HepG2 (cell line): ENCODE measurements around the gene SMARCC1. TPM values are rescaled to one million over a fixed set of nuclear protein-coding genes. Genes with fewer than 3 reads are reported as not detected.
A peak's percentile ranks its signal among the peaks of the same experiment; 100 is the strongest.

Experiments
- ATAC-seq: fragments of 200-7000 bp; cut with Tn5 transposase; 3 replicates; pipeline ENCODE4 v1.9.1; 2020; ENCODE audit warnings: mild to moderate bottlenecking, moderate library complexity
- BruUV-seq: library from RNA; stranded (reverse); fragments of 400-500 nt; replicated peaks from 2 replicates; lab custom pipeline; 2021; lab: Mats Ljungman, UMichigan
- CTCF ChIA-PET: fragments of 300-600 bp; formaldehyde crosslinking; extraction: SDS; loops from one replicate; lab custom pipeline; 2021; ENCODE audit warnings: low total read pairs, inconsistent platforms, low intra/inter-chr PET ratio; lab: Yijun Ruan, JAX
- POLR2A ChIA-PET: fragments of 350-600 bp; sonication (Branson Sonifier 250); formaldehyde crosslinking; loops from one replicate; lab custom pipeline; 2020; ENCODE audit warnings: antibody characterized with exemption, inconsistent platforms; lab: Yijun Ruan, JAX
- DNase-seq: peaks from one replicate; pipeline ENCODE4 v3.0.0-alpha.2; 2015; ENCODE audit warnings: low spot score
- FAIRE-seq: peaks from 3 replicates; lab custom pipeline; 2011; peaks lifted over from hg19 to GRCh38; lab: Jason Lieb, UNC
- H2AFZ ChIP-seq: one replicate; pipeline ENCODE4 v1.6.1; 2011; ENCODE audit warnings: low read length, inconsistent platforms
- H3K27ac ChIP-seq: fragments of 300-600 bp; 3 replicates; pipeline ENCODE4 v1.8.0; 2011; ENCODE audit warnings: mixed run types, mild to moderate bottlenecking, mixed read lengths, low read length, inconsistent platforms; ENCODE audit not compliant: insufficient read depth; ENCODE audit errors: extremely low read length
- H3K27me3 ChIP-seq, 2 experiments: fragments of 200-600 bp in 1 of 2; 2 replicates in 1 of 2; 3 replicates in 1 of 2; pipeline versions ENCODE4 v1.6.0 to v1.8.0; 2011; ENCODE audit warnings: low read length in 2 of 2, mild to moderate bottlenecking in 2 of 2, moderate library complexity in 2 of 2, inconsistent platforms in 1 of 2; ENCODE audit not compliant: insufficient read depth in 2 of 2, control insufficient read depth in 1 of 2
- H3K36me3 ChIP-seq, 2 experiments: fragments of 200-600 bp in 1 of 2; replicated peaks in 1 of 2; 2 replicates in 1 of 2; 3 replicates in 1 of 2; pipeline versions ENCODE4 v1.5.1 to v1.8.0; 2011; ENCODE audit warnings: low read length in 2 of 2, inconsistent platforms in 1 of 2; ENCODE audit not compliant: insufficient read depth in 2 of 2, control insufficient read depth in 1 of 2
- H3K4me1 ChIP-seq: 2 replicates; pipeline ENCODE4 v1.5.1; 2012; ENCODE audit warnings: low read length, inconsistent platforms; ENCODE audit not compliant: insufficient read depth
- H3K4me2 ChIP-seq: 2 replicates; pipeline ENCODE4 v1.6.0; 2011; ENCODE audit warnings: low read depth, low read length, inconsistent platforms
- H3K4me3 ChIP-seq, 3 experiments: fragments of 200-600 bp in 1 of 3; sonication (generic), shearing (Covaris generic) in 1 of 3; replicated peaks in 1 of 3; 2 replicates each; pipeline ENCODE4 v1.5.1; 2011 to 2016; ENCODE audit warnings: low read length in 3 of 3, inconsistent platforms in 2 of 3, low read depth in 2 of 3, mild to moderate bottlenecking in 2 of 3, control low read depth in 1 of 3, mixed read lengths in 1 of 3; ENCODE audit not compliant: insufficient read depth in 1 of 3
- H3K79me2 ChIP-seq: one replicate; pipeline ENCODE4 v1.6.1; 2011; ENCODE audit warnings: low read length, inconsistent platforms; ENCODE audit not compliant: insufficient read depth
- H3K9ac ChIP-seq: 2 replicates; pipeline ENCODE4 v1.6.0; 2011; ENCODE audit warnings: mild to moderate bottlenecking, low read depth, low read length, inconsistent platforms; ENCODE audit not compliant: insufficient read depth
- H3K9me3 ChIP-seq: 2 replicates; pipeline ENCODE4 v1.5.1; 2012; ENCODE audit warnings: mild to moderate bottlenecking, low read length
- H4K20me1 ChIP-seq: 2 replicates; pipeline ENCODE4 v1.6.0; 2011; ENCODE audit warnings: inconsistent platforms, mild to moderate bottlenecking, low read length, moderate library complexity; ENCODE audit not compliant: insufficient read depth
- EED ChIP-seq: sonication (generic); formaldehyde crosslinking; IDR thresholded peaks from 2 replicates; pipeline ENCODE4 v1.5.0; 2020; ENCODE audit warnings: mild to moderate bottlenecking, missing genetic modification reagents
- KMT2A ChIP-seq: sonication (generic); formaldehyde crosslinking; IDR thresholded peaks from 2 replicates; pipeline ENCODE4 v1.4.0; 2020; ENCODE audit warnings: missing genetic modification reagents
- MTF2 ChIP-seq: sonication (generic); formaldehyde crosslinking; IDR thresholded peaks from 2 replicates; pipeline ENCODE4 v1.5.0; 2020; ENCODE audit warnings: missing genetic modification reagents, borderline replicate concordance
- NKX3-1 ChIP-seq: sonication (generic); formaldehyde crosslinking; IDR thresholded peaks from 2 replicates; pipeline ENCODE4 v1.5.0; 2020; ENCODE audit warnings: missing genetic modification reagents
- SETDB1 ChIP-seq: sonication (generic); formaldehyde crosslinking; IDR thresholded peaks from 2 replicates; pipeline ENCODE4 v1.5.1; 2020; ENCODE audit warnings: missing genetic modification reagents, mild to moderate bottlenecking, borderline replicate concordance
- ZNF496 ChIP-seq: sonication (generic); formaldehyde crosslinking; IDR thresholded peaks from 2 replicates; pipeline ENCODE4 v1.8.1; 2023; ENCODE audit warnings: mild to moderate bottlenecking, moderate library complexity, missing genetic modification reagents; ENCODE audit not compliant: insufficient replicate concordance
- ZNF614 ChIP-seq: IDR thresholded peaks from 2 replicates; pipeline ENCODE4 v1.6.1; 2018; ENCODE audit warnings: missing biosample characterization, missing genetic modification reagents, inconsistent platforms, borderline replicate concordance
- ZNF615 ChIP-seq: sonication (generic); formaldehyde crosslinking; IDR thresholded peaks from 2 replicates; pipeline ENCODE4 v1.5.0; 2020; ENCODE audit warnings: mild to moderate bottlenecking, missing genetic modification reagents, borderline replicate concordance
- ZNF776 ChIP-seq: sonication (generic); formaldehyde crosslinking; IDR thresholded peaks from 2 replicates; pipeline ENCODE4 v1.4.0; 2020; ENCODE audit warnings: mild to moderate bottlenecking, missing genetic modification reagents
- ZNF879 ChIP-seq: sonication (generic); formaldehyde crosslinking; IDR thresholded peaks from 2 replicates; pipeline ENCODE4 v1.8.1; 2023; ENCODE audit warnings: missing genetic modification reagents
- ZSCAN9 ChIP-seq: IDR thresholded peaks from 2 replicates; pipeline ENCODE4 v1.6.1; 2016; ENCODE audit warnings: borderline replicate concordance
- WGBS: methylation state at CpG from one replicate; pipeline ENCODE4 v1.1.6; 2017; ENCODE audit warnings: low lambda C conversion rate; 5-methylcytosine and 5-hydroxymethylcytosine counted together
- in situ Hi-C: cut with HindIII; loops from 2 replicates; pipeline ENCODE4 v1.10.0; 2017; ENCODE audit warnings: low pct_unique_long_range_greater_than_20kb; ENCODE audit not compliant: extremely low pct_ligation_motif_present
- intact Hi-C: fragments of 100-400 bp; cut with micrococcal nuclease; formaldehyde crosslinking; loops from one replicate; pipeline ENCODE4 v1.10.0; 2022; ENCODE audit not compliant: unreplicated experiment
- polyA plus RNA-seq, 8 experiments: library from polyadenylated mRNA; depleted of rRNA in 3 of 8; stranded (reverse) in 7 of 8; unstranded in 1 of 8; fragments of >200 nt; fragmentation: Illumina TruSeq in 4 of 8; extraction: Trizol in 4 of 8; gene quantifications; 2 replicates each; pipeline versions ENCODE4 v1.2.1 to v1.2.3, GENCODE V29; 2011 to 2016; ENCODE audit warnings: low read depth in 4 of 8, missing spikeins in 1 of 8, mixed read lengths in 1 of 8; ENCODE audit not compliant: insufficient read depth in 1 of 8
- total RNA-seq, 5 experiments: library from RNA; depleted of rRNA; stranded (reverse); fragments of >200 nt; fragmentation: Illumina TruSeq; extraction: Trizol; gene quantifications; 2 replicates each; pipeline ENCODE4 v1.2.3, GENCODE V29; 2016; ENCODE audit warnings: low read depth in 1 of 5
- TF ChIP-seq, protein P1 (sequence below): IDR thresholded peaks from 2 replicates; pipeline ENCODE4 v1.6.1; 2018; ENCODE audit warnings: missing genetic modification reagents, mild to moderate bottlenecking, missing compliant biosample characterization
- TF ChIP-seq, protein P2 (sequence below): sonication (generic); formaldehyde crosslinking; IDR thresholded peaks from 2 replicates; pipeline ENCODE4 v1.5.0; 2020; ENCODE audit warnings: missing genetic modification reagents
- TF ChIP-seq, protein P3 (sequence below): sonication (generic); formaldehyde crosslinking; IDR thresholded peaks from 2 replicates; pipeline ENCODE4 v1.5.1; 2020; ENCODE audit warnings: mild to moderate bottlenecking, missing genetic modification reagents, borderline replicate concordance
- TF ChIP-seq, protein P4 (sequence below): sonication (generic); formaldehyde crosslinking; IDR thresholded peaks from 2 replicates; pipeline ENCODE4 v1.4.0; 2020; ENCODE audit warnings: mild to moderate bottlenecking, missing genetic modification reagents
- TF ChIP-seq, protein P5 (sequence below): sonication (generic); formaldehyde crosslinking; IDR thresholded peaks from 2 replicates; pipeline ENCODE4 v1.5.1; 2020; ENCODE audit warnings: mild to moderate bottlenecking, missing genetic modification reagents, moderate library complexity

The SMARCC1 gene
- total and polyA plus RNA-seq, 2 of the 13 experiments (the other 11 are each of a cell fraction or from before 2014, with no cell fraction given), result 47.9 to 58.4 TPM

DNA sequence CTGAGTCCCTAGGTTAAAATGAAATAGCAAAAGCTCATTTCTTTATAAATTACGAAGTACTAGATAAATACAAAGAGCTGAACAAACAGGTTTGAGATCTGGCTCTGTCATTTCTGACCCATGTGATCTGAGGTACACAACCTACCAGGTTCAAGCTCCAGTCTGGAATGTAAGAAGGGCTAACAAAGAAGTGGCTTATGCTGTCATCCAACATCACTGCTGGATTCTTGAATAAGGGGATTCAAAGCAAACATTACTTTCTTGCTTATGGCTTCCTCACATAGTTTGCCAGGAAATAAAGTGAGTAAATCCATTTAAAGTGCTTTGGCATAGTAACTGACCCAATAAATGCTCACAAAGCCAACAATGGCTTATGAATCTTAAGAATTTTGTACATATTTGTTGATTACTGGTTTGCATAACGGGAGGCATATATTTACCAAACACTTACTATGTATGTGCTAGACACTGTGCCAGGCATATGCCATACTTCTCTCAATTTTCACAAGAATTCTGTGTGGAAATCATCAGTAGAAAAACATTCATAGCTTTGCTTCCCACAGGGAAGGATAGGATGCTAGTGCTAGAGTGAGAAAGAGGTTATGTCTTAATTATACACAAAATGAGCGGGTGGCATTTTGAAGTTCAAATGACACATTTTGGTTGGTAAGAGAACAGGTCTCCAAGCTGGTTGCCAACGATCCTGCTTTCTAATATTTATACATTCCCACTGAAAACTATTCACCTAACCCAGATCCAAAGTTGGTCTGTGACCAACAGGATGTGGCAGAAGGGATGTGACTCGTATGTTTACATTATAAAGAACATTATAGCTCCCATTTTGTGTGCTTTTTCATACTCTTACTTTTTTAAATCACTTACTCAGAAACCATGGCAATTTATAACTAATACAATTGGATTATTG is 164.3 kb downstream of the SMARCC1 start:
- no peaks in the 10 kb centered on the region for H3K9me3 ChIP-seq

More for the DNA sequence above, 164.3 kb downstream of the SMARCC1 start:
- no peak overlapping the region for H3K9ac ChIP-seq
- in situ Hi-C loops (no loop called here), intact Hi-C loops (no loop called here)
- peaks cover 19 to 78% of the 10 kb centered on the region in 2 experiments for H3K36me3 ChIP-seq
- H2AFZ ChIP-seq, result no peak overlapping the region
- ATAC-seq (no peak), FAIRE-seq (no peak), DNase-seq (peak; percentile 6)
- peaks cover 5% of the 10 kb centered on the region for H3K4me1 ChIP-seq
- no peaks in the 10 kb centered on the region for H3K79me2 ChIP-seq
- CTCF ChIA-PET, result no interaction called here
- no peak overlapping the region for H3K27ac ChIP-seq
- H4K20me1 ChIP-seq, result no peaks in the 10 kb centered on the region
- TF ChIP-seq, protein P1, sequence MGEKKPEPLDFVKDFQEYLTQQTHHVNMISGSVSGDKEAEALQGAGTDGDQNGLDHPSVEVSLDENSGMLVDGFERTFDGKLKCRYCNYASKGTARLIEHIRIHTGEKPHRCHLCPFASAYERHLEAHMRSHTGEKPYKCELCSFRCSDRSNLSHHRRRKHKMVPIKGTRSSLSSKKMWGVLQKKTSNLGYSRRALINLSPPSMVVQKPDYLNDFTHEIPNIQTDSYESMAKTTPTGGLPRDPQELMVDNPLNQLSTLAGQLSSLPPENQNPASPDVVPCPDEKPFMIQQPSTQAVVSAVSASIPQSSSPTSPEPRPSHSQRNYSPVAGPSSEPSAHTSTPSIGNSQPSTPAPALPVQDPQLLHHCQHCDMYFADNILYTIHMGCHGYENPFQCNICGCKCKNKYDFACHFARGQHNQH (CRISPR knock-in tag), result no peak
- TF ChIP-seq KMT2A (CRISPR knock-in tag), result no peak
- no peak for TF ChIP-seq ZNF615 (CRISPR knock-in tag)
- no peak for TF ChIP-seq EED (CRISPR knock-in tag)
- TF ChIP-seq, protein P2, sequence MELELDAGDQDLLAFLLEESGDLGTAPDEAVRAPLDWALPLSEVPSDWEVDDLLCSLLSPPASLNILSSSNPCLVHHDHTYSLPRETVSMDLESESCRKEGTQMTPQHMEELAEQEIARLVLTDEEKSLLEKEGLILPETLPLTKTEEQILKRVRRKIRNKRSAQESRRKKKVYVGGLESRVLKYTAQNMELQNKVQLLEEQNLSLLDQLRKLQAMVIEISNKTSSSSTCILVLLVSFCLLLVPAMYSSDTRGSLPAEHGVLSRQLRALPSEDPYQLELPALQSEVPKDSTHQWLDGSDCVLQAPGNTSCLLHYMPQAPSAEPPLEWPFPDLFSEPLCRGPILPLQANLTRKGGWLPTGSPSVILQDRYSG, result no peak
- no peak for TF ChIP-seq ZNF496 (CRISPR knock-in tag)
- no peak for TF ChIP-seq NKX3-1 (CRISPR knock-in tag)
- TF ChIP-seq, protein P3, sequence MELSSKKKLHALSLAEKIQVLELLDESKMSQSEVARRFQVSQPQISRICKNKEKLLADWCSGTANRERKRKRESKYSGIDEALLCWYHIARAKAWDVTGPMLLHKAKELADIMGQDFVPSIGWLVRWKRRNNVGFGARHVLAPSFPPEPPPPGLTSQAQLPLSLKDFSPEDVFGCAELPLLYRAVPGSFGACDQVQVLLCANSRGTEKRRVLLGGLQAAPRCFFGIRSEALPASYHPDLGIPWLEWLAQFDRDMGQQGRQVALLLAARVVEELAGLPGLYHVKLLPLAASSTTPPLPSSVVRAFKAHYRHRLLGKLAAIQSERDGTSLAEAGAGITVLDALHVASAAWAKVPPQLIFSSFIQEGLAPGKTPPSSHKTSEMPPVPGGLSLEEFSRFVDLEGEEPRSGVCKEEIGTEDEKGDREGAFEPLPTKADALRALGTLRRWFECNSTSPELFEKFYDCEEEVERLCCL, result no peak
- TF ChIP-seq ZNF614 (CRISPR knock-in tag), result no peak
- TF ChIP-seq, protein P4, sequence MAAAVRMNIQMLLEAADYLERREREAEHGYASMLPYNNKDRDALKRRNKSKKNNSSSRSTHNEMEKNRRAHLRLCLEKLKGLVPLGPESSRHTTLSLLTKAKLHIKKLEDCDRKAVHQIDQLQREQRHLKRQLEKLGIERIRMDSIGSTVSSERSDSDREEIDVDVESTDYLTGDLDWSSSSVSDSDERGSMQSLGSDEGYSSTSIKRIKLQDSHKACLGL (CRISPR knock-in tag), result no peak
- TF ChIP-seq MTF2 (CRISPR knock-in tag), result no peak
- no peak for TF ChIP-seq ZNF879
- no peak for TF ChIP-seq ZNF776 (CRISPR knock-in tag)
- TF ChIP-seq SETDB1, result no peak
- TF ChIP-seq, protein P5, sequence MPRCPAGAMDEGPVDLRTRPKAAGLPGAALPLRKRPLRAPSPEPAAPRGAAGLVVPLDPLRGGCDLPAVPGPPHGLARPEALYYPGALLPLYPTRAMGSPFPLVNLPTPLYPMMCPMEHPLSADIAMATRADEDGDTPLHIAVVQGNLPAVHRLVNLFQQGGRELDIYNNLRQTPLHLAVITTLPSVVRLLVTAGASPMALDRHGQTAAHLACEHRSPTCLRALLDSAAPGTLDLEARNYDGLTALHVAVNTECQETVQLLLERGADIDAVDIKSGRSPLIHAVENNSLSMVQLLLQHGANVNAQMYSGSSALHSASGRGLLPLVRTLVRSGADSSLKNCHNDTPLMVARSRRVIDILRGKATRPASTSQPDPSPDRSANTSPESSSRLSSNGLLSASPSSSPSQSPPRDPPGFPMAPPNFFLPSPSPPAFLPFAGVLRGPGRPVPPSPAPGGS (CRISPR knock-in tag), result no peak
- TF ChIP-seq ZSCAN9 (CRISPR knock-in tag), result no peak
- no peaks in the 10 kb centered on the region for H3K27me3 ChIP-seq
- WGBS, result 74% methylated on average over 5 of the region's 5 CpGs
- H3K4me2 ChIP-seq, result no peak overlapping the region
- H3K4me3 ChIP-seq, result no peak overlapping the region
- no TSS peak for BruUV-seq
- POLR2A ChIA-PET, result no interaction called here
